Caco-2 (cell line): ENCODE measurements around the gene FRMD1. TPM values are rescaled to one million over a fixed set of nuclear protein-coding genes. Genes with fewer than 3 reads are reported as not detected.

Experiments used
- BruUV-seq: library from RNA; stranded (reverse); fragments of 400-500 nt; replicated peaks from 2 replicates; lab custom pipeline; 2021; lab: Mats Ljungman, UMichigan
- CTCF ChIA-PET: fragments of 300-600 bp; sonication (Branson Sonifier 250); formaldehyde crosslinking; loops from one replicate; lab custom pipeline; 2022; ENCODE audit warnings: antibody characterized with exemption; lab: Charles Lee
- POLR2A ChIA-PET: fragments of 300-600 bp; sonication (Branson Sonifier 250); formaldehyde crosslinking; loops from one replicate; lab custom pipeline; 2022; ENCODE audit warnings: antibody characterized with exemption; lab: Charles Lee
- DNase-seq, 2 experiments: peaks; one replicate each; pipeline versions ENCODE4 v3.0.0 to v3.0.0-alpha.2; 2020 to 2022
- H3K27me3 ChIP-seq: replicated peaks from 2 replicates; pipeline ENCODE4 v1.6.0; 2011; ENCODE audit warnings: low read length; ENCODE audit not compliant: control insufficient read depth, insufficient read depth
- H3K36me3 ChIP-seq: 2 replicates; pipeline ENCODE4 v1.5.1; 2011; ENCODE audit warnings: low read length; ENCODE audit not compliant: control insufficient read depth, insufficient read depth
- H3K4me1 ChIP-seq: fragments of 250-450 bp; sonication (Bioruptor Pico); 2 replicates; pipeline ENCODE4 v1.5.1; 2020; ENCODE audit warnings: mild to moderate bottlenecking
- H3K4me3 ChIP-seq: 2 replicates; pipeline ENCODE4 v1.5.1; 2011; ENCODE audit warnings: low read depth, mild to moderate bottlenecking, control low read depth, low read length
- H3K9me3 ChIP-seq: fragments of 250-450 bp; sonication (Bioruptor Pico); 2 replicates; pipeline ENCODE4 v1.5.1; 2020; ENCODE audit warnings: mild to moderate bottlenecking, moderate library complexity
- H3K27ac Mint-ChIP-seq: one replicate; pipeline ENCODE4 v1.8.0; 2022; ENCODE audit warnings: mixed read lengths; ENCODE audit not compliant: unreplicated experiment
- H3K27me3 Mint-ChIP-seq: one replicate; pipeline ENCODE4 v1.8.0; 2022; ENCODE audit warnings: mixed read lengths; ENCODE audit not compliant: insufficient read depth, unreplicated experiment
- H3K36me3 Mint-ChIP-seq: one replicate; pipeline ENCODE4 v1.8.0; 2022; ENCODE audit warnings: mild to moderate bottlenecking, mixed read lengths; ENCODE audit not compliant: insufficient read depth, unreplicated experiment
- H3K4me1 Mint-ChIP-seq: one replicate; pipeline ENCODE4 v1.8.0; 2022; ENCODE audit warnings: low read depth, mixed read lengths; ENCODE audit not compliant: unreplicated experiment
- H3K4me3 Mint-ChIP-seq: one replicate; pipeline ENCODE4 v1.8.0; 2022; ENCODE audit warnings: mild to moderate bottlenecking, moderate library complexity, mixed read lengths; ENCODE audit not compliant: unreplicated experiment
- H3K9me3 Mint-ChIP-seq: one replicate; pipeline ENCODE4 v1.8.0; 2022; ENCODE audit warnings: mixed read lengths; ENCODE audit not compliant: unreplicated experiment
- CTCF ChIP-seq, 2 experiments: fragments of 200-600 bp in 1 of 2; IDR thresholded peaks; 1 replicate in 1 of 2; 2 replicates in 1 of 2; pipeline versions ENCODE4 v1.5.1 to v1.8.0; 2011 to 2022; ENCODE audit warnings: antibody characterized with exemption in 1 of 2, control low read depth in 1 of 2, inconsistent platforms in 1 of 2, low read depth in 1 of 2, low read length in 1 of 2, mild to moderate bottlenecking in 1 of 2, moderate library complexity in 1 of 2; ENCODE audit not compliant: insufficient read depth in 1 of 2, severe bottlenecking in 1 of 2, unreplicated experiment in 1 of 2
- intact Hi-C: fragments of 100-400 bp; cut with micrococcal nuclease; formaldehyde crosslinking; loops from one replicate; pipeline ENCODE4 v1.10.0; 2022; ENCODE audit not compliant: unreplicated experiment
- total RNA-seq: library from RNA; stranded (reverse); gene quantifications from 2 replicates; pipeline ENCODE4 v1.2.3, GENCODE V29; 2022

Gene FRMD1
- total RNA-seq, 1 experiment from 2014 or later: 0.14 TPM

- CTCF ChIA-PET: no interaction called here
- no peaks in the 10 kb centered on the region for H3K27me3 ChIP-seq
- Mint-ChIP-seq H3K27ac (no peak overlapping the region), H3K27me3 (no peaks in the 10 kb centered on the region), H3K4me1 (no peaks in the 10 kb centered on the region), H3K9me3 (no peaks in the 10 kb centered on the region), H3K4me3 (no peak overlapping the region), H3K36me3 (no peaks in the 10 kb centered on the region)
- H3K9me3 ChIP-seq: no peaks in the 10 kb centered on the region
- no peak overlapping the region for H3K4me3 ChIP-seq
- no TSS peak for BruUV-seq
- no peaks in the 10 kb centered on the region for H3K36me3 ChIP-seq
- POLR2A ChIA-PET: no interaction called here
- intact Hi-C loops: no loop called here
- DNase-seq: no peak
- TF ChIP-seq CTCF (IDR thresholded peaks at IDR 0.05; ENCODE audit: insufficient read depth in 1 of 2, low read depth in 1 of 2, low read length in 1 of 2, severe bottlenecking in 1 of 2, unreplicated experiment in 1 of 2): no peak
- H3K4me1 ChIP-seq: peaks cover 8% of the 10 kb centered on the region
These were observed 8.2 kb downstream of the FRMD1 start for GRCh38 chr6:168070804-168071203.

GRCh38 chr6:168067081-168067759 lies 11.8 kb downstream of the FRMD1 start:
- CTCF ChIA-PET: no interaction called here
- Mint-ChIP-seq H3K4me1 (no peaks in the 10 kb centered on the region), H3K27ac (no peak overlapping the region), H3K9me3 (no peaks in the 10 kb centered on the region), H3K27me3 (no peaks in the 10 kb centered on the region), H3K36me3 (no peaks in the 10 kb centered on the region), H3K4me3 (no peak overlapping the region)
- BruUV-seq: no TSS peak
- POLR2A ChIA-PET: no interaction called here
- no peak for TF ChIP-seq CTCF (IDR thresholded peaks at IDR 0.05; ENCODE audit: insufficient read depth in 1 of 2, low read depth in 1 of 2, low read length in 1 of 2, severe bottlenecking in 1 of 2, unreplicated experiment in 1 of 2)
- intact Hi-C loops: loop anchor here (10.0 kb wide), 1 partner anchor 288 kb away; no protein-coding TSS in a partner anchor
- peaks cover 14% of the 10 kb centered on the region for H3K4me1 ChIP-seq
- no peaks in the 10 kb centered on the region for H3K27me3 ChIP-seq
- no peak for DNase-seq
- H3K9me3 ChIP-seq: no peaks in the 10 kb centered on the region
- H3K36me3 ChIP-seq: no peaks in the 10 kb centered on the region
- no peak overlapping the region for H3K4me3 ChIP-seq

GRCh38 chr6:168064226-168064807 lies 14.7 kb downstream of the FRMD1 start:
- Mint-ChIP-seq H3K9me3 (no peaks in the 10 kb centered on the region), H3K36me3 (peaks cover 4% of the 10 kb centered on the region), H3K4me1 (peaks cover 9% of the 10 kb centered on the region), H3K27ac (no peak overlapping the region), H3K27me3 (no peaks in the 10 kb centered on the region), H3K4me3 (no peak overlapping the region)
- ChIA-PET POLR2A (no interaction called here), CTCF (no interaction called here)
- H3K27me3 ChIP-seq: no peaks in the 10 kb centered on the region
- peaks cover 21% of the 10 kb centered on the region; the same call in 1 of the 2 replicates for H3K4me1 ChIP-seq
- no peak for DNase-seq
- no TSS peak for BruUV-seq
- no peaks in the 10 kb centered on the region for H3K36me3 ChIP-seq
- no peak overlapping the region for H3K4me3 ChIP-seq
- TF ChIP-seq CTCF (IDR thresholded peaks at IDR 0.05; ENCODE audit: insufficient read depth in 1 of 2, low read depth in 1 of 2, low read length in 1 of 2, severe bottlenecking in 1 of 2, unreplicated experiment in 1 of 2): no peak
- no peaks in the 10 kb centered on the region for H3K9me3 ChIP-seq
- intact Hi-C loops: loop anchor here (5.0 to 10.0 kb wide), 2 partner anchors 53 to 290 kb away; no protein-coding TSS in a partner anchor
